ENCODE measurements around the gene IFT122.
"Not testable (repeated sequence)": the region's sequence is repeated elsewhere in the genome, so short reads cannot be mapped to it uniquely, and the experiment has no call there.

The IFT122 gene
- 18.3 to 27.5 reads per million in 2 donors for total RNA-seq

DNA sequence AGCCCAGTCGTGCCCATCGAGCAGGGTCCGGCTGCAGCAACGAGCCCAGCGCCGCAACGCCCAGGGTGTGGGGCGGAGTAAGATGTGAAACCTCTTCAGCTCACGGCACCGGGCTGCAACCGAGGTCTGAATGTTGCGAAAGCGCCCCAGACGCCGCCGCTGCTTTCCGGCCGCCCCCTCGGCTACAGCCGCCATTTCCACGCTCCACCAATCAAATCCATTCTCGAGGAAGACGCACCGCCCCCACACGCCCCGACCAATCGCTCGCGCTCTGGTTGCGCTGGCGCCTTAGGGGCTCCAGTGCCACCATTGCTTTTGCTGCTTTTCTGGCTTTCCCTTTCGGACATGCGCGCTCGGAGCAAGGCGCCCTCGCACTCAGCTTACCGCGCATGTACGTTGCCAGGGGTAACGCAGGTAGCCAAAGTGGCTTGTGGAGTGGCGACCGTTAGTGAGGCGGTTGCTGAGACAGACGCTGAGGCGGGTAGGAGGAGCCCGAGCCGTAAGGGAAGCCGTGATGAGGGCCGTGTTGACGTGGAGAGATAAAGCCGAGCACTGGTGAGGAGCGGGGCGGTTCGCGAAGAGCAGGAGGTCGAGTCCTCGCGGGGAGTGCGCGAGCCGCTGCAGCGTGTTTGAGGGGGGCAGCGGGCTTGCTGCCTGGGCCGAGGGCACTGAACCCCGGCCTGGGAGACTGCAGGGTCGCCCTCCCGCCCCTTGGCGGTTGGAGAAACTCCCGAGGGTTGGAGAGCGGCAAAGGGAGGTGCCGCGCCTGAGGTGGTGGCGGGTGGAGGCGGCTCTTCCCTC, at the start of gene IFT122, which contains the start of gene MBD4:
IFT122 (plus strand) TSS at position 408 of the 801 bp plus-strand sequence; CDS start at position 515, 107 bp downstream.
MBD4 (minus strand) TSS at position 132 of the 801 bp plus-strand sequence; CDS start at position 17, 115 bp downstream.
- peak; percentile 95 for DNase-seq

- DNase-seq = not testable (repeated sequence)
Measured at GRCh38 chr3:129391583-129391982, 48.4 kb upstream of the IFT122 start.

DNA sequence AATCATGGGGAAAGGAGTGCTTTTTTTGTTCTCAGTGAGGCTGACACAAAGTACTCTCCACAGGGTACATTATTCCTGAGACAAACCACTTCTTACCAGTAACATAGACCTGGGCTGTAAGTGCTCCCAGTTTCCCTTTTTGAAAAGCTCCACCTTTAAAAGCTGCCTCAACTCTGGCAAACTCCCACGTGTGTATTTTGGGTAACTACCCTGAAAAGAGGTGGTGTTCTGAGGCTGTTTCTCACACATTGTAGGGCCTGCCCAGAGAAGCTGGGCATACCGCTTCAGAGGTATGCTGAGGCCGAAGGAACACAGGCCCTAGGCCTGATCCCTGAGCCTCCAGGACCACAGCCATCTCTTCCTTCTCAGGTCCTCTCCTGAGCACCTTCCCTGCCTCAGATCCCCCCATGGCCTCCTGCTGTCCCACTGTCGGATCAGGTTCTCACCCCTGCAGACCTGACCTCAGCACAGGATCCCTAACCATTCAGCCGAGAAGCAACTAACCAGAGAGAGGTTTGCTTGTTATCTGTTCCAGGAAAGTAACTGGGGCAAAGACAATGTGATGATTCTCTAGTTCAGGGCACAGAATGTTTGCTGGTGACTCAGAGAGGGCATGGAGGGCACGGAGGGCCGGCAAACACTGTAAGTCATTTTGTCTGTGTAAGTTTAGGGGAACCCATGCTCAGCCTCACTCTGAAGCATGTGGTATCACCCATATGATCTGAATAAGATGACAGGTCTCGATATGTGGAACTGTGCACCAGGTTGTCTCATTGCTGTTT, 47.7 kb upstream of the IFT122 start:
- not testable (repeated sequence) for DNase-seq

DNA sequence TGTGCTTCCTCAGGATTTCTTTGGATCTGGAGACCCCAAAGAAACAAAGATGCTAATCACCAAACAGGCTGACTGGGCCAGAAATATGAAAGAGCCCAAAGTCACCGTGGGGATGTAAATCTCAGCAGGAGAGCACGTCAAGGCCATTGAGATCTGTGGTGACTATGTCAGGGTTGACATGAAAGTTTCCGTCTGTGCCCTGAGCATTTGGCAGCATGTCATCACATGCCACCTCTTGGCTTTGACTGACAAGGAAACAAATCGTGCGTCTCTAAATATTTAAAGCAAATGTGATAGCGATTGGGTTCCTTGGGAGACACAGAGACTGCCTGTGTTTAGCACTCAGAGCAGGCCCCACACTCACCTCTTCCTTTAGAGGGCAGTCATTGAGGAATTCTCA, 46.8 kb upstream of the IFT122 start:
- no peak for DNase-seq

DNA sequence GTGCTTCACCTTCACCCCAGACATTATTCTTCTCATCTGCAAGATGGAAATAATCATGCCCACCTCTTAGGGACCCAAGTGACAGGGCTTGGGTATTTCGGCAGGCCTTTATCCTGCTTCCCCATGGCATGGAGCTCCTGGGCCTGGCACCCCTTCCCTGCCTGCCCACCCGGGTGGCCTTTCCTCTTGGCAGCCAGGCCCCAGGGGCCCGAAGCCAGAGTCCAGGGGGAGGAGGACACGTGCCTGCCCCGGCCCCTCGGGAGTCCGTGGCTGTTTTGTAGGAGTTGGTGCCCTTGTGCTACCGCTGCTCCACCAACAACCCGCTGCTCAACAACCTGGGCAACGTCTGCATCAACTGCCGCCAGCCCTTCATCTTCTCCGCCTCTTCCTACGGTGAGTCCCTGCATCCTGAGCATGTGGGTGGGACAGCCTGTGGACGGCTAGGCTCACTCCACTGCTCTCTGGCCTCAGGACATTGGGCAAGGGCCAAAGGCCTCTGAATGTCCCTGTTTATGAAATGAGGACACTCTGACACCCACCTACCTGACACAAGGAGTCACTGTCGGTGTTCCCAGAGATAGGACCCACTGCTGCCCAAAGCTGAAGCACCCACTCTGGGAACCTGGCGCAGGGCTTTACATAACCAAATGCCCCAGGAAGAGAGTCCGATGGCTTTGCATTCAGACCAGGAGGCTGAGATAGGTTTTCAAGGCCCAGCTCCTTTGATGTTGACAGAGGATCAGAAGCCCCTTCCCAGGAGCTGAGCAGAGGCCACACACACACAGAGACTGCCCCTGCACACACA, 46.1 kb upstream of the IFT122 start:
- not testable (repeated sequence) for DNase-seq

- DNase-seq = peak; percentile 5
Measured at GRCh38 chr3:129398803-129399144, 41.2 kb upstream of the IFT122 start.

- DNase-seq = peak; percentile 62
Measured at GRCh38 chr3:129399145-129399894, 40.7 kb upstream of the IFT122 start.

DNA sequence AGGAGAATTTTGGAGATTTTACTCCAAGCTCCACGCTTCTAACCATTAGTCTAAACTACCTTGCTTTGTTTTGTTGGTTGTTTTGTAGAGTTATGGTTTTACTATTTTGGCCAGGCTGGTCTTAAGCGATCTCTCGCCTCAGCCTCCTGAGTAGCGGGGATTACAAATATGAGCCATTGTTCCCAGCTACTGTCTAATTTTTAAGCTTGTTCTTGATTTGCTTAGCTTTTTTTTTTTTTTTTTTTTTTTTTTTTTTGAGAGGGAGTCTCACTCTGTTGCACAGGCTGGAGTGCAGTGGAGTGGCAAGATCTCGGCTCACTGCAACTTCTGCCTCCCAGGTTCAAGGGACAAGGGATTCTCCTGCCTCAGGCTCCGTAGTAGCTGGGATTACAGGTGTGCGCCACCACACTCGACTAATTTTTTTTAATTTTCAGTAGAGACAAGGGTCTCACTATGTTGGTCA, 40.1 kb upstream of the IFT122 start:
- DNase-seq = no peak

GRCh38 chr3:129402210-129402609, 37.8 kb upstream of the IFT122 start:
- DNase-seq = no peak

GRCh38 chr3:129402616-129403015, 37.4 kb upstream of the IFT122 start:
- DNase-seq = no peak

- no peak for DNase-seq
Measured at GRCh38 chr3:129403450-129403849, 36.6 kb upstream of the IFT122 start.

DNA sequence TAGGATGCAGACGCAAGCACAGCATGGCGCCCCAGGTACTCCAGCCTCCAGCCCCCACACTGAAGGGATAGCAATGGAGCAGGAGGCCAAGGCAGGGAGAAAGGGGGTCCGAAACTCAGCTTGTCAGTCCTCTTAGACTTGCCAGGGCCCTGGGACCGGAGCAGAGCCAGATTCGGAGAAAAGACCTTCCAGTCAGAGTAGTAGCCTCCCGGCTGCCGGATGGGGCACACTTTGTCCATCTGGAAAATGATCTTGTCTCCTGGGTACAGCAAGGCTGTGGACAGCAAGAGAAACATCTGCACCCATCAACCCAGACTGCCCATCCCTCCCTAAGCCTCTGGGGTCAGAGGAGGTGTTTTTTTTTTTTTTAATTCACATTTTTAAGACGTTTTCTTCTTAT, 35.9 kb upstream of the IFT122 start:
- no peak for DNase-seq

- DNase-seq = no peak
Measured at GRCh38 chr3:129404610-129405009, 35.4 kb upstream of the IFT122 start.

GRCh38 chr3:129409541-129409940, 30.5 kb upstream of the IFT122 start:
- no peak for DNase-seq

GRCh38 chr3:129410971-129411370, 29.1 kb upstream of the IFT122 start:
- DNase-seq = no peak

DNA sequence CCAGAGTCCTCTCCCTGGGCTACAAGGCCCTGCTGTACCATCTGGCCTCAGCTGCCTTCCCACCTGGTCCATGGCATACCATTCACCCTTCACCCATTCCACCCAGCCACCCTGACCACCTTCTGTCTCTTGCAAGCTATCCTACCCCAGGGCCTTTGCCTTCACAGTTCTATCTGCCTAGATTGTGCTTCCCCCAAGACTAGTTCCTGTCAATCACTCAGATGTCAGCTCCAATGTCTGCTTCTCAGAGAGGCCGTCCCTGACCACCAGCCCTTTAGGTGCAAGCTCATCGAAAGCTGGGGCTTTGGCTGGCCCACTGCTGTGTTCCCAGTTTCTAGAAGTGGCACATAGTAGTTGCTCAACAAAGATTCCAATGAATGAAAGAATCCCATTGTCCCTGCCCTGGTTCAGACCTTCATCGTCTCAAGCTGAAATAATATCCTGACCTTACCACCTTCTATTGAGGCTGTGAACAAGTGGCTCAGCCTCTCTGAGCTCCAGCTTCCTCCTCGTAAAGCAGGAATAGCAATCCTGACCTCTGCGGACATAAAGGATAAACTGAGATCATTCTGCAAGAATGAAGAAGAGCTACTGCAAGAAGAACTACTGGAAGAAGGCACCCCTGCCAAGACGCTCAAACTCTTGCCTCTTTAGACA, 27.4 kb upstream of the IFT122 start:
- DNase-seq = no peak

DNA sequence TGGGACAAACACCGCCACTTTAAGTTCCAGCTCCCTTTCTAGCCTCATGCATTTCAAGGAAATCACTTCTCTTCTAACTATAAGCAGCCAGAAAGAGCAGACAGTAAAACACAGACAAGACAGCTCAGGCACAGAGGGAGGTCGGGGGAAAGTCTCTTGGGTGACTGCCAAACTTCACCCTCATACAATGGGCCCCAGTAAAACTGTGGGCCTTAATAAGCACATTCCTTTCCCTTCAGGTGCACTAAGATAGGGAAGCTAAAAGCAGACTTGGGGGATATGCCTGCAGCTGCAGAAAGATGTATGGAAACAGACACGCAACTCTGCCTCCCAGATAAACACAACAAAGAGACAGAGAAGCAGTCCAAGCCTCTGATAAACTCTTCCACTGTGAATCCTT, 26.8 kb upstream of the IFT122 start:
- not testable (repeated sequence) for DNase-seq

GRCh38 chr3:129413687-129414506, 26.1 kb upstream of the IFT122 start:
- DNase-seq = no peak

GRCh38 chr3:129415378-129415777, 24.6 kb upstream of the IFT122 start:
- DNase-seq = no peak

GRCh38 chr3:129415830-129416229, 24.2 kb upstream of the IFT122 start:
- DNase-seq = no peak

DNA sequence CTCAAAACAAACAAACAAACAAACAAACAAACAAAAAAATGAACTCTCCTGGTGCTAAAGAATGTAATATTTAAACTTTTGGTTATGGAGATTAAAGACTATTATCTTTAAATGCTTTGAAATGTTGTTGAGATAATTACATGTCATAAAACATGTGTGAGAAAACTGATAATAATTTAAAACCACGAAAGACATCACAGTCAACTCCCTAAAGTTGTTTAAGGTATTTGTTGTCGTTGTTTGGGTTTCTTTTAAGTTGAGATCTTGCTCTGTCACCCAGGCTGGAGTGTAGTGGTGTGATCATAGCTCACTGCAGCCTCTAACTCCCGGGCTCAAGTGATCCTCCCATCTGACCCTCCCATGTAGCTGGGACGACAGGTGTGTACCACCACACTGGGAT, 23.6 kb upstream of the IFT122 start:
- DNase-seq = no peak

Data from T-helper 9 cell (primary cell).